GM23248 (cell line): ENCODE data around the gene CCDC192. TPM values are rescaled to one million over a fixed set of nuclear protein-coding genes. Genes with fewer than 3 reads are reported as not detected.
"Not testable (repeated sequence)": the region's sequence is repeated elsewhere in the genome, so short reads cannot be mapped to it uniquely, and the experiment has no call there.

Experiments used
- DNase-seq: peaks from one replicate; pipeline ENCODE4 v3.0.0-alpha.2; 2015
- H2AFZ ChIP-seq: fragments of 200-600 bp; sonication (generic); 2 replicates; pipeline ENCODE4 v1.6.1; 2016; ENCODE audit warnings: antibody characterized with exemption
- H3F3A ChIP-seq: fragments of 200-600 bp; sonication (generic); 2 replicates; pipeline ENCODE4 v1.6.1; 2016; ENCODE audit warnings: mild to moderate bottlenecking, antibody characterized with exemption, mixed run types; ENCODE audit not compliant: insufficient read depth
- H3K27ac ChIP-seq: fragments of 200-600 bp; sonication (generic); 2 replicates; pipeline ENCODE4 v1.5.1; 2016; ENCODE audit warnings: mild to moderate bottlenecking
- H3K27me3 ChIP-seq: fragments of 200-600 bp; sonication (generic); replicated peaks from 2 replicates; pipeline ENCODE4 v1.6.1; 2016; ENCODE audit warnings: mild to moderate bottlenecking; ENCODE audit not compliant: insufficient read depth
- H3K36me3 ChIP-seq: fragments of 200-600 bp; sonication (generic); 2 replicates; pipeline ENCODE4 v1.6.1; 2016; ENCODE audit warnings: low read depth, mild to moderate bottlenecking
- H3K4me1 ChIP-seq: fragments of 200-600 bp; sonication (generic); 2 replicates; pipeline ENCODE4 v1.6.1; 2016; ENCODE audit warnings: mild to moderate bottlenecking; ENCODE audit not compliant: insufficient read depth
- H3K4me2 ChIP-seq: fragments of 200-600 bp; sonication (generic); one replicate; pipeline ENCODE4 v1.6.1; 2016; ENCODE audit warnings: mild to moderate bottlenecking; ENCODE audit not compliant: unreplicated experiment
- H3K4me3 ChIP-seq: fragments of 200-600 bp; sonication (generic); 2 replicates; pipeline ENCODE4 v1.5.1; 2016; ENCODE audit warnings: mild to moderate bottlenecking
- H3K79me2 ChIP-seq: fragments of 200-600 bp; sonication (generic); 2 replicates; pipeline ENCODE4 v1.6.1; 2016; ENCODE audit warnings: mild to moderate bottlenecking; ENCODE audit not compliant: insufficient read depth
- H3K9ac ChIP-seq: fragments of 200-600 bp; sonication (generic); 2 replicates; pipeline ENCODE4 v1.6.1; 2016; ENCODE audit warnings: mild to moderate bottlenecking
- H3K9me2 ChIP-seq: fragments of 200-600 bp; sonication (generic); 2 replicates; pipeline ENCODE4 v1.6.1; 2016; ENCODE audit warnings: mixed run types, mild to moderate bottlenecking, moderate library complexity; ENCODE audit not compliant: insufficient read depth
- H3K9me3 ChIP-seq: fragments of 200-600 bp; sonication (generic); one replicate; pipeline ENCODE4 v1.6.1; 2017; ENCODE audit warnings: low read depth
- H4K20me1 ChIP-seq: fragments of 200-600 bp; sonication (generic); 2 replicates; pipeline ENCODE4 v1.6.0; 2016; ENCODE audit not compliant: insufficient read depth
- EZH2 ChIP-seq: fragments of 200-600 bp; sonication (generic); IDR thresholded peaks from 2 replicates; pipeline ENCODE4 v1.6.1; 2018; ENCODE audit warnings: antibody characterized with exemption, mild to moderate bottlenecking; ENCODE audit not compliant: insufficient read depth, poor library complexity, severe bottlenecking
- EZH2phosphoT487 ChIP-seq: fragments of 200-600 bp; sonication (generic); IDR thresholded peaks from 2 replicates; pipeline ENCODE4 v1.6.1; 2018; ENCODE audit warnings: antibody characterized with exemption, moderate library complexity, mild to moderate bottlenecking, low read depth; ENCODE audit not compliant: insufficient read depth
- WGBS, 2 experiments: methylation state at CpG; one replicate each; pipeline ENCODE4 v1.1.6; 2015 to 2017; ENCODE audit warnings: low lambda C conversion rate in 2 of 2, low coverage in 1 of 2; ENCODE audit errors: missing lambda C conversion rate in 2 of 2; 5-methylcytosine and 5-hydroxymethylcytosine counted together
- in situ Hi-C: fragments of 300-500 bp; cut with MboI; formaldehyde crosslinking; loops from 2 replicates; pipeline ENCODE4 v1.15.0; 2020
- polyA plus RNA-seq: library from polyadenylated mRNA; unstranded; fragments of >200 nt; fragmentation: Nextera tagmentation; extraction: Ambion mirVana; gene quantifications from 2 replicates; pipeline ENCODE4 v1.2.1, GENCODE V29; 2016
- total RNA-seq: library from RNA; depleted of rRNA; stranded (reverse); fragments of >200 nt; shearing (Covaris generic); gene quantifications from 2 replicates; pipeline ENCODE4 v1.2.3, GENCODE V29; 2014

Gene CCDC192
- total and polyA plus RNA-seq, 2 experiments from 2014 or later: 0.40 TPM; not detected in 1

- Histone ChIP-seq H3K27ac (no peak overlapping the region), H3K27me3 (no peaks in the 10 kb centered on the region), H4K20me1 (no peaks in the 10 kb centered on the region), H3K4me3 (no peak overlapping the region), H3K4me2 (no peak overlapping the region), H3K9me2 (no peaks in the 10 kb centered on the region), H3K79me2 (no peaks in the 10 kb centered on the region), H3K4me1 (no peaks in the 10 kb centered on the region), H3F3A (no peaks in the 10 kb centered on the region), H2AFZ (no peak overlapping the region), H3K9me3 (no peaks in the 10 kb centered on the region), H3K36me3 (no peaks in the 10 kb centered on the region), H3K9ac (no peak overlapping the region)
- TF ChIP-seq EZH2 (no peak), EZH2phosphoT487 (no peak)
- WGBS, 2 experiments: 68 to 73% methylated on average over 7 of the region's 7 CpGs
- no peak for DNase-seq
- in situ Hi-C loops: no loop called here
Observed at GRCh38 chr5:127844581-127845021, 141.4 kb downstream of the CCDC192 start.

GRCh38 chr5:127846884-127847283, 143.7 kb downstream of the CCDC192 start:
- DNase-seq: no peak
- H3K27me3 ChIP-seq: no peaks in the 10 kb centered on the region
- no peaks in the 10 kb centered on the region for H3K79me2 ChIP-seq
- no peak overlapping the region for H3K4me3 ChIP-seq
- TF ChIP-seq EZH2phosphoT487 (no peak), EZH2 (no peak)
- in situ Hi-C loops: no loop called here
- H3K27ac ChIP-seq: no peak overlapping the region
- H3K4me2 ChIP-seq: no peak overlapping the region
- H3K9me3 ChIP-seq: no peaks in the 10 kb centered on the region
- no peaks in the 10 kb centered on the region for H3K4me1 ChIP-seq
- H3F3A ChIP-seq: no peaks in the 10 kb centered on the region
- no peaks in the 10 kb centered on the region for H3K9me2 ChIP-seq
- WGBS, 2 experiments: 84 to 85% methylated on average over 2 of the region's 2 CpGs
- no peak overlapping the region for H3K9ac ChIP-seq
- no peaks in the 10 kb centered on the region for H4K20me1 ChIP-seq
- H2AFZ ChIP-seq: no peak overlapping the region
- H3K36me3 ChIP-seq: no peaks in the 10 kb centered on the region

GRCh38 chr5:127847641-127848040, 144.4 kb downstream of the CCDC192 start:
- DNase-seq, H3K27ac ChIP-seq, H3K36me3 ChIP-seq, H3K9me2 ChIP-seq, H3K4me1 ChIP-seq, H3K9me3 ChIP-seq, in situ Hi-C loops, H3K4me3 ChIP-seq, H3K9ac ChIP-seq, H3K4me2 ChIP-seq, H3K27me3 ChIP-seq, H3K79me2 ChIP-seq, H2AFZ ChIP-seq, H4K20me1 ChIP-seq, H3F3A ChIP-seq: not testable (repeated sequence)
- WGBS, 2 experiments: 81 to 88% methylated on average over 5 of the region's 5 CpGs

- H3K4me2 ChIP-seq: no peak overlapping the region
- in situ Hi-C loops: no loop called here
- H3K9ac ChIP-seq: no peak overlapping the region
- no peak overlapping the region for H2AFZ ChIP-seq
- 13 to 39% methylated on average over 1 of the region's 1 CpG for WGBS, 2 experiments
- H3K4me1 ChIP-seq: no peaks in the 10 kb centered on the region
- no peaks in the 10 kb centered on the region for H4K20me1 ChIP-seq
- H3F3A ChIP-seq: no peaks in the 10 kb centered on the region
- H3K79me2 ChIP-seq: no peaks in the 10 kb centered on the region
- no peaks in the 10 kb centered on the region for H3K27me3 ChIP-seq
- no peaks in the 10 kb centered on the region for H3K36me3 ChIP-seq
- no peak for DNase-seq
- TF ChIP-seq EZH2 (no peak), EZH2phosphoT487 (no peak)
- H3K27ac ChIP-seq: no peak overlapping the region
- no peaks in the 10 kb centered on the region for H3K9me2 ChIP-seq
- no peaks in the 10 kb centered on the region for H3K9me3 ChIP-seq
- H3K4me3 ChIP-seq: no peak overlapping the region
Observed at GRCh38 chr5:127848098-127848497, 144.9 kb downstream of the CCDC192 start.

- in situ Hi-C loops: no loop called here
- no peak overlapping the region for H3K4me2 ChIP-seq
- no peak overlapping the region for H3K4me3 ChIP-seq
- no peaks in the 10 kb centered on the region for H4K20me1 ChIP-seq
- H2AFZ ChIP-seq: no peak overlapping the region
- no peaks in the 10 kb centered on the region for H3F3A ChIP-seq
- TF ChIP-seq EZH2: no peak
- TF ChIP-seq EZH2phosphoT487: no peak
- no peaks in the 10 kb centered on the region for H3K27me3 ChIP-seq
- H3K79me2 ChIP-seq: no peaks in the 10 kb centered on the region
- H3K4me1 ChIP-seq: no peaks in the 10 kb centered on the region
- DNase-seq: no peak
- H3K9me2 ChIP-seq: no peaks in the 10 kb centered on the region
- no peak overlapping the region for H3K27ac ChIP-seq
- WGBS, 2 experiments: 90 to 95% methylated on average over 2 of the region's 2 CpGs
- H3K9me3 ChIP-seq: no peaks in the 10 kb centered on the region
- no peaks in the 10 kb centered on the region for H3K36me3 ChIP-seq
- H3K9ac ChIP-seq: no peak overlapping the region
Observed at GRCh38 chr5:127849408-127849807, 146.2 kb downstream of the CCDC192 start.
